ENCODE results near the gene PRKAA2. TPM values are rescaled to one million over a fixed set of nuclear protein-coding genes. Genes with fewer than 3 reads are reported as not detected.

Gene PRKAA2
- total RNA-seq, 1 donor from 2014 or later: 4.8 TPM

DNA sequence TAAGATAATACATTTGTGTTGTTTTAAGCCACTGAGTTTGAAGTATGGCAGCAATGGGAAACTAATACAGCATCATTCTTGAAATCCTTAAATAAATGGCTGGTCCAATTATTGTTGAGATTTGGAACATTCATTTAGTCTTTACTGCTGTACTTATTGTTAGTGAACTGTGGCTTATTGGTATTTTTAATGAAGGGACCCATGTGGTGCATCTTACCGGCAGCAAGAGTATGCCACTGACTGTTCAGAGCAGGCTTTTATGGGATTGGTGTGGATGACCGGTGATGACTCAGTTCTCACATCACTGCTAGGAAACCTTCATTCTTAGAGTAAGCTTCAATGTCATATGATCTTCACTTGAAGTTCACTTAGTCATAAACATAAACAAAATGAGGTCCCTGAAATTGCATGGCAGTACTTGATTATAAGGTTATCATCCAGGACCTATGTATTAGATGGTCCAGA lies 31.5 kb downstream of the PRKAA2 start:
- DNase-seq (ENCODE audit: low read depth, low spot score): no peak
- TF ChIP-seq, protein P1, sequence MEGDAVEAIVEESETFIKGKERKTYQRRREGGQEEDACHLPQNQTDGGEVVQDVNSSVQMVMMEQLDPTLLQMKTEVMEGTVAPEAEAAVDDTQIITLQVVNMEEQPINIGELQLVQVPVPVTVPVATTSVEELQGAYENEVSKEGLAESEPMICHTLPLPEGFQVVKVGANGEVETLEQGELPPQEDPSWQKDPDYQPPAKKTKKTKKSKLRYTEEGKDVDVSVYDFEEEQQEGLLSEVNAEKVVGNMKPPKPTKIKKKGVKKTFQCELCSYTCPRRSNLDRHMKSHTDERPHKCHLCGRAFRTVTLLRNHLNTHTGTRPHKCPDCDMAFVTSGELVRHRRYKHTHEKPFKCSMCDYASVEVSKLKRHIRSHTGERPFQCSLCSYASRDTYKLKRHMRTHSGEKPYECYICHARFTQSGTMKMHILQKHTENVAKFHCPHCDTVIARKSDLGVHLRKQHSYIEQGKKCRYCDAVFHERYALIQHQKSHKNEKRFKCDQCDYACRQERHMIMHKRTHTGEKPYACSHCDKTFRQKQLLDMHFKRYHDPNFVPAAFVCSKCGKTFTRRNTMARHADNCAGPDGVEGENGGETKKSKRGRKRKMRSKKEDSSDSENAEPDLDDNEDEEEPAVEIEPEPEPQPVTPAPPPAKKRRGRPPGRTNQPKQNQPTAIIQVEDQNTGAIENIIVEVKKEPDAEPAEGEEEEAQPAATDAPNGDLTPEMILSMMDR (conservative IDR thresholded peaks at IDR 0.05): no peak
- Mint-ChIP-seq H3K4me3 (no peak overlapping the region), H3K9me3 (no peaks in the 10 kb centered on the region), H3K27ac (ENCODE audit: unreplicated experiment) (no peak overlapping the region), H3K36me3 (ENCODE audit: low read depth) (peaks cover 10% of the 10 kb centered on the region), H3K27me3 (ENCODE audit: low read depth) (no peaks in the 10 kb centered on the region), H3K4me1 (no peaks in the 10 kb centered on the region)

DNA sequence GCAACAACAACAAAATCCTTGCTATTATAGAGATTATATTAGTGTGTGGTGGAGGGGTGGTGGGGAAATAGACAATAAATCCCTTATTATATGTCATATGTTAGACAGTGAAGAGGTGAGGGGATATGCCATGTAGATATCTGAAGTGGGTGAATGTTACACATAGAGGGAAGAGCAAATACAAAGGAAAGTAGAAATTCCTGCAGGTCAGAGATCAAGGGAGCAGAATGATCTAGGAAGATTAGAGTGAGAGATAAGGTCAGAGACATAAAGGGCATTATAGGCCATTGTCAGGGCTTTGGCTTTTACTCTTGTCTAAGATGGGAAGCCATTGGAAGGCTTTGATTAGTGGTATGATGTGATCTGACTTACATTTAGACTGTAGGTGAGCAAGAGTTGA lies 38.5 kb downstream of the PRKAA2 start:
- no peaks in the 10 kb centered on the region for H3K9me3 Mint-ChIP-seq
- H3K27me3 Mint-ChIP-seq (ENCODE audit: low read depth): no peaks in the 10 kb centered on the region
- peaks cover 7% of the 10 kb centered on the region for H3K36me3 Mint-ChIP-seq (ENCODE audit: low read depth)
- no peak overlapping the region for H3K27ac Mint-ChIP-seq (ENCODE audit: unreplicated experiment)
- DNase-seq (ENCODE audit: low read depth, low spot score): no peak
- H3K4me1 Mint-ChIP-seq: no peaks in the 10 kb centered on the region
- H3K4me3 Mint-ChIP-seq: no peak overlapping the region
- TF ChIP-seq, protein P1 (conservative IDR thresholded peaks at IDR 0.05): no peak

DNA sequence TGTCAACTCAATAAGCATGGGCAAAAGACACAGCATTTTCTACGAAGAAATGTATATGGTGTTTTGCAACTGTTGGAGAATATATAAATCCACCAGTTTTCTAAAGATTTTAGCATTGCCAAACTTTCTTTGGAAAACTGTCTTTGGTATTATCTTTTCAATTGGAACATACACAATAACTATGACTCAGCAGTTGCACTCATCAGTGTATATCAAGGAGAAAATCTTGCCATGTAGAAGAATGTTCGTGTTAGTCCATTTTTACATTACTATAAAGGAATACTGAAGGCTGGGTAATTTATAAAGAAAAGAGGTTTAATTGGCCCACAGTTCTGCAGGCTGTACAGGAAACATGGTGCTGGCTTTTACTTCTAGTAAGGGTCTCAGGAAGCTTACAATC lies 41.1 kb downstream of the PRKAA2 start:
- Mint-ChIP-seq H3K36me3 (ENCODE audit: low read depth) (no peaks in the 10 kb centered on the region), H3K4me3 (no peak overlapping the region), H3K9me3 (no peaks in the 10 kb centered on the region), H3K4me1 (no peaks in the 10 kb centered on the region), H3K27ac (ENCODE audit: unreplicated experiment) (no peak overlapping the region), H3K27me3 (ENCODE audit: low read depth) (no peaks in the 10 kb centered on the region)
- TF ChIP-seq, protein P1 (conservative IDR thresholded peaks at IDR 0.05): no peak
- DNase-seq (ENCODE audit: low read depth, low spot score): no peak

DNA sequence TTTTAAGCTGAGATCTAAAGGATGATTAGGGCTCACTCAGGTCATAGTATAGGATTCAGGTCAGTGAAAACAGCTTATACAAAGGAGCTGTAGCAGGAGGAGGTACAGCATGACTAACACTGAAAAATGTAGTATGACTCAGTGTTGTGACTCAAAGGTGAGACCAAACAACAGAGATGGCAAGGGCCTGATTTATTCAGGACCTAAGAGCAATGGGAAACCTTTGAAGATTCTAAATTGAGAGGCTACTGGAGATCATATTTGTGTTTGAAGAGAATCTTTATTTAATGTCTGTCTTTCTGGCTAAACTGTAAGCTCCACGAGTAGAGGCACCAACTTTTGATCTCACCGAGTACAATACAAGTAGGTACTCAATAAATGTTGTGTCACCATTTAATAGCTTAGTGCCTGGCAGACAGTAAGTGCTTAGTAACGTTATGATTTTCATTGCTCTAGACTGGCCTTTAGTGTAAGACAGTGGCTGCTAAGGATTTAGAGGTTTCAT lies 43.5 kb downstream of the PRKAA2 start:
- DNase-seq (ENCODE audit: low read depth, low spot score): no peak
- no peak overlapping the region for H3K4me3 Mint-ChIP-seq
- H3K27ac Mint-ChIP-seq (ENCODE audit: unreplicated experiment): no peak overlapping the region

DNA sequence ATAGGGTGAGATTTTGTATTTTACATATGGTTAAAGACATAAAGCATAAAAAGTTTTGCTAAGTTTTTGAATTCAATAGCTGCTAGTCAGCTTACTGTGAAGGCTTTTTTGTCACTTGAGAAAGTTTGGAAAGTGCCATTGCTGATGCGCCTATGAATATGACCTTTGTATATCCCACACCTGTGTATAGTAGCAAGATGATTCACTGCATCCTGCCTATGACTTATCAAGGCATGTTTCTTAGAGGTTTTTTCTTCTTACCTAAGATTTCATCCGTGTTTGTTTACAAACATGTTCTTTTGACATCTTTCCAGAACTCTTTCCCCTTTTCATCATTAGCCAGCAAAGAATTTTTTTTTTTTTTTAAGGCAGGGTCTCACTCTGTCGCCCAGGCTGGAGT lies 51.5 kb downstream of the PRKAA2 start:
- Mint-ChIP-seq H3K9me3 (peaks cover 4% of the 10 kb centered on the region), H3K27me3 (ENCODE audit: low read depth) (no peaks in the 10 kb centered on the region), H3K36me3 (ENCODE audit: low read depth) (peaks cover 11% of the 10 kb centered on the region), H3K27ac (ENCODE audit: unreplicated experiment) (no peak overlapping the region), H3K4me1 (no peaks in the 10 kb centered on the region), H3K4me3 (no peak overlapping the region)
- TF ChIP-seq, protein P1 (conservative IDR thresholded peaks at IDR 0.05): no peak
- DNase-seq (ENCODE audit: low read depth, low spot score): no peak

More for the DNA sequence above, 43.5 kb downstream of the PRKAA2 start:
- TF ChIP-seq, protein P1 (conservative IDR thresholded peaks at IDR 0.05): no peak
- H3K27me3 Mint-ChIP-seq (ENCODE audit: low read depth): no peaks in the 10 kb centered on the region
- no peaks in the 10 kb centered on the region for H3K36me3 Mint-ChIP-seq (ENCODE audit: low read depth)
- no peaks in the 10 kb centered on the region for H3K9me3 Mint-ChIP-seq
- H3K4me1 Mint-ChIP-seq: no peaks in the 10 kb centered on the region

All from neural crest cell (in vitro differentiated cells).